IMR-90 (cell line): ENCODE results near the gene PLEKHD1. TPM values are rescaled to one million over a fixed set of nuclear protein-coding genes. Genes with fewer than 3 reads are reported as not detected.

ENCODE experiments used
- ATAC-seq: fragments of 200-7000 bp; cut with Tn5 transposase; 2 replicates; pipeline ENCODE4 v1.9.1; 2020; ENCODE audit warnings: low read depth, mild to moderate bottlenecking, moderate library complexity
- BruUV-seq: library from RNA; stranded (reverse); fragments of 400-500 nt; replicated peaks from 2 replicates; lab custom pipeline; 2021; lab: Mats Ljungman, UMichigan
- CTCF ChIA-PET: fragments of 300-600 bp; formaldehyde crosslinking; extraction: SDS; loops from one replicate; lab custom pipeline; 2021; ENCODE audit warnings: antibody characterized with exemption; lab: Yijun Ruan, JAX
- POLR2A ChIA-PET: fragments of 300-600 bp; sonication (Branson Sonifier 250); formaldehyde crosslinking; loops from one replicate; lab custom pipeline; 2022; ENCODE audit warnings: antibody characterized with exemption; ENCODE audit not compliant: unreplicated experiment; lab: Charles Lee
- DNase-seq: peaks from one replicate; pipeline ENCODE4 v3.0.0; 2013
- H2AFZ ChIP-seq: replicated peaks from 2 replicates; pipeline ENCODE3; 2013; ENCODE audit warnings: low read length, mild to moderate bottlenecking; ENCODE audit not compliant: poor library complexity
- H2AK5ac ChIP-seq: 2 replicates; pipeline ENCODE4 v1.6.1; 2013; ENCODE audit warnings: low read depth, low read length, inconsistent platforms
- H2AK9ac ChIP-seq: replicated peaks from 2 replicates; pipeline ENCODE3; 2013; ENCODE audit warnings: mild to moderate bottlenecking, low read depth, low read length, moderate library complexity; ENCODE audit not compliant: poor library complexity
- H2BK120ac ChIP-seq: 2 replicates; pipeline ENCODE4 v1.6.1; 2013; ENCODE audit warnings: low read depth, low read length, inconsistent platforms
- H2BK15ac ChIP-seq: 3 replicates; pipeline ENCODE4 v1.6.1; 2013; ENCODE audit warnings: low read depth, low read length, inconsistent platforms
- H2BK20ac ChIP-seq: 2 replicates; pipeline ENCODE4 v1.6.1; 2013; ENCODE audit warnings: low read depth, mild to moderate bottlenecking, inconsistent platforms, low read length, moderate library complexity
- H2BK5ac ChIP-seq: 2 replicates; pipeline ENCODE4 v1.6.1; 2013; ENCODE audit warnings: mild to moderate bottlenecking, low read depth, low read length, inconsistent platforms; ENCODE audit not compliant: poor library complexity, severe bottlenecking
- H3K14ac ChIP-seq: replicated peaks from 2 replicates; pipeline ENCODE4 v1.6.1; 2013; ENCODE audit warnings: low read depth, low read length, inconsistent platforms
- H3K18ac ChIP-seq: 2 replicates; pipeline ENCODE4 v1.6.1; 2013; ENCODE audit warnings: low read depth, low read length, control low read depth
- H3K23ac ChIP-seq: 2 replicates; pipeline ENCODE4 v1.6.1; 2013; ENCODE audit warnings: low read depth, low read length, inconsistent platforms
- H3K27ac ChIP-seq: 2 replicates; pipeline ENCODE4 v1.5.1; 2013; ENCODE audit warnings: mild to moderate bottlenecking, control low read depth, low read length; ENCODE audit not compliant: insufficient read depth
- H3K27me3 ChIP-seq: 2 replicates; pipeline ENCODE4 v1.6.1; 2013; ENCODE audit warnings: low read length; ENCODE audit not compliant: control insufficient read depth, insufficient read depth
- H3K36me3 ChIP-seq: 2 replicates; pipeline ENCODE4 v1.6.1; 2013; ENCODE audit warnings: low read length, mixed read lengths; ENCODE audit not compliant: control insufficient read depth, insufficient read depth
- H3K4ac ChIP-seq: 2 replicates; pipeline ENCODE4 v1.6.1; 2013; ENCODE audit warnings: low read depth, low read length, inconsistent platforms
- H3K4me1 ChIP-seq: 2 replicates; pipeline ENCODE4 v1.6.1; 2013; ENCODE audit warnings: low read length, mixed read lengths; ENCODE audit not compliant: control insufficient read depth, insufficient read depth
- H3K4me2 ChIP-seq: 2 replicates; pipeline ENCODE4 v1.6.1; 2013; ENCODE audit warnings: low read depth, mild to moderate bottlenecking, control low read depth, low read length, moderate library complexity
- H3K4me3 ChIP-seq: 2 replicates; pipeline ENCODE4 v1.5.1; 2013; ENCODE audit warnings: low read depth, mild to moderate bottlenecking, control low read depth, low read length, moderate library complexity; ENCODE audit not compliant: insufficient read depth
- H3K56ac ChIP-seq: 2 replicates; pipeline ENCODE4 v1.6.1; 2013; ENCODE audit warnings: low read length, inconsistent platforms; ENCODE audit not compliant: insufficient read depth; ENCODE audit errors: extremely low read depth
- H3K79me1 ChIP-seq, 2 experiments: 2 replicates each; pipeline ENCODE4 v1.6.1; 2013; ENCODE audit warnings: low read length in 2 of 2, inconsistent platforms in 1 of 2, low read depth in 1 of 2
- H3K9ac ChIP-seq: 2 replicates; pipeline ENCODE4 v1.6.1; 2013; ENCODE audit warnings: low read depth, low read length, control low read depth
- H3K9me1 ChIP-seq: 2 replicates; pipeline ENCODE4 v1.6.1; 2013; ENCODE audit warnings: low read length, inconsistent platforms; ENCODE audit not compliant: insufficient read depth
- H3K9me3 ChIP-seq: 2 replicates; pipeline ENCODE4 v1.6.1; 2013; ENCODE audit warnings: low read length; ENCODE audit not compliant: control insufficient read depth, insufficient read depth
- H4K20me1 ChIP-seq: 2 replicates; pipeline ENCODE4 v1.6.1; 2013; ENCODE audit warnings: low read length, inconsistent platforms; ENCODE audit not compliant: insufficient read depth
- H4K5ac ChIP-seq: 2 replicates; pipeline ENCODE4 v1.6.1; 2013; ENCODE audit warnings: mild to moderate bottlenecking, low read depth, low read length, control low read depth
- H4K8ac ChIP-seq, 2 experiments: 2 replicates each; pipeline ENCODE4 v1.6.1; 2013; ENCODE audit warnings: low read depth in 2 of 2, low read length in 2 of 2, control low read depth in 1 of 2, inconsistent platforms in 1 of 2
- H4K91ac ChIP-seq: 2 replicates; pipeline ENCODE4 v1.6.1; 2013; ENCODE audit warnings: low read depth, low read length, inconsistent platforms; ENCODE audit not compliant: insufficient read depth
- BHLHE40 ChIP-seq: fragments of 150-350 bp; IDR thresholded peaks from 2 replicates; pipeline ENCODE4 v1.6.1; 2016; ENCODE audit warnings: mild to moderate bottlenecking, low read depth, low read length
- CHD1 ChIP-seq: IDR thresholded peaks from 2 replicates; pipeline ENCODE4 v1.6.1; 2012; ENCODE audit warnings: low read depth, low read length, improper control_type of control experiment
- CTCF ChIP-seq: conservative IDR thresholded peaks from 2 replicates; pipeline ENCODE4 v1.5.1; 2012; ENCODE audit warnings: mild to moderate bottlenecking, low read depth, low read length, improper control_type of control experiment
- ELK1 ChIP-seq: fragments of 150-350 bp; IDR thresholded peaks from 2 replicates; pipeline ENCODE4 v1.6.1; 2016; ENCODE audit warnings: low read depth, mild to moderate bottlenecking, low read length, moderate library complexity, borderline replicate concordance
- FOS ChIP-seq: fragments of 150-350 bp; IDR thresholded peaks from 2 replicates; pipeline ENCODE4 v1.6.1; 2016; ENCODE audit warnings: low read depth, low read length
- MAFK ChIP-seq: IDR thresholded peaks from 2 replicates; pipeline ENCODE4 v1.6.1; 2012; ENCODE audit warnings: low read depth, low read length, improper control_type of control experiment
- MAZ ChIP-seq: IDR thresholded peaks from 2 replicates; pipeline ENCODE4 v1.6.1; 2012; ENCODE audit warnings: low read depth, mild to moderate bottlenecking, low read length, improper control_type of control experiment, moderate library complexity, borderline replicate concordance
- NFE2L2 ChIP-seq: fragments of 150-350 bp; IDR thresholded peaks from 2 replicates; pipeline ENCODE4 v1.6.1; 2016; ENCODE audit warnings: low read depth, mild to moderate bottlenecking, low read length
- POLR2A ChIP-seq: IDR thresholded peaks from 2 replicates; pipeline ENCODE4 v1.6.1; 2012; ENCODE audit warnings: mild to moderate bottlenecking, low read depth, low read length
- RCOR1 ChIP-seq: IDR thresholded peaks from 2 replicates; pipeline ENCODE4 v1.6.1; 2012; ENCODE audit warnings: mild to moderate bottlenecking, low read length, improper control_type of control experiment; ENCODE audit not compliant: insufficient replicate concordance
- SMC3 ChIP-seq: fragments of 150-350 bp; IDR thresholded peaks from 2 replicates; pipeline ENCODE4 v1.6.1; 2016; ENCODE audit warnings: low read depth, mild to moderate bottlenecking, antibody characterized with exemption, low read length, moderate library complexity
- USF2 ChIP-seq: fragments of 150-350 bp; IDR thresholded peaks from 2 replicates; pipeline ENCODE4 v1.6.1; 2017; ENCODE audit warnings: mild to moderate bottlenecking, antibody characterized with exemption, low read length, low read depth
- dilution Hi-C: fragments of 300-500 bp; cut with HindIII; formaldehyde crosslinking; loops from one replicate; pipeline ENCODE4 v1.14.3; 2018; ENCODE audit warnings: low sequenced_read_pairs; ENCODE audit not compliant: unreplicated experiment
- in situ Hi-C: fragments of 300-500 bp; cut with MboI; formaldehyde crosslinking; loops from 3 replicates; pipeline ENCODE4 v1.14.3; 2019; ENCODE audit warnings: low sequenced_read_pairs, inconsistent platforms, mixed read lengths
- intact Hi-C: fragments of 100-400 bp; cut with micrococcal nuclease; formaldehyde crosslinking; loops from 2 replicates; pipeline ENCODE4 v1.10.0; 2022
- polyA plus RNA-seq, 3 experiments: library from polyadenylated mRNA; depleted of rRNA; stranded (reverse); fragments of >200 nt; gene quantifications; 2 replicates each; pipeline ENCODE4 v1.2.3, GENCODE V29; 2012; ENCODE audit warnings: low replicate concordance in 1 of 3
- total RNA-seq: library from RNA; depleted of rRNA; stranded (reverse); fragments of >200 nt; gene quantifications from 2 replicates; pipeline ENCODE4 v1.2.3, GENCODE V29; 2012

PLEKHD1 gene
- total and polyA plus RNA-seq, 2 of the 4 experiments (the other 2 are of a cell fraction): under 0.01 TPM; not detected in 1

- Histone ChIP-seq H3K4me3 (no peak overlapping the region), H4K91ac (no peak overlapping the region), H2BK5ac (no peak overlapping the region), H3K18ac (no peak overlapping the region), H2AK5ac (no peak overlapping the region), H3K4me2 (no peak overlapping the region), H3K4ac (no peak overlapping the region), H3K14ac (no peak overlapping the region), H3K27me3 (peaks cover 79% of the 10 kb centered on the region), H3K79me1 (no peaks in the 10 kb centered on the region), H3K36me3 (no peaks in the 10 kb centered on the region), H2BK120ac (no peak overlapping the region), H3K9me1 (no peaks in the 10 kb centered on the region), H2AK9ac (no peak overlapping the region), H2BK15ac (no peak overlapping the region), H4K8ac (no peak overlapping the region), H3K56ac (no peak overlapping the region), H3K23ac (no peak overlapping the region), H3K9me3 (no peaks in the 10 kb centered on the region), H2AFZ (no peak overlapping the region), H3K4me1 (no peaks in the 10 kb centered on the region), H2BK20ac (no peak overlapping the region), H4K20me1 (no peaks in the 10 kb centered on the region), H4K5ac (no peak overlapping the region), H3K9ac (no peak overlapping the region), H3K27ac (no peak overlapping the region)
- BruUV-seq: no TSS peak
- DNase-seq (no peak), ATAC-seq (no peak)
- POLR2A ChIA-PET: interaction anchor here (0.6 kb wide), 1 partner anchor 277 kb away, joined by 3 read pairs; no protein-coding TSS in a partner anchor
- dilution Hi-C loops: no loop called here
- CTCF ChIA-PET: interaction anchor here (0.6 kb wide), 1 partner anchor 64 kb away, joined by 5 read pairs; no protein-coding TSS in a partner anchor
- in situ Hi-C loops: no loop called here
- intact Hi-C loops: no loop called here
- TF ChIP-seq USF2 (no peak), FOS (no peak), MAFK (no peak), ELK1 (no peak), MAZ (no peak), NFE2L2 (no peak), CHD1 (no peak), RCOR1 (no peak), SMC3 (no peak), POLR2A (no peak), CTCF (no peak), BHLHE40 (no peak)
Observed at GRCh38 chr14:69489495-69489894, 5.0 kb downstream of the PLEKHD1 start.
